ENCODE results near the gene GCGR. TPM values are rescaled to one million over a fixed set of nuclear protein-coding genes. Genes with fewer than 3 reads are reported as not detected.
A peak's percentile ranks its signal among the peaks of the same experiment; 100 is the strongest.

Gene GCGR
- total and polyA plus RNA-seq, 2 donors (not counting 1 experiment from before 2014, with no cell fraction given), result not detected

- no peak overlapping the region for H3K4me3 ChIP-seq (ENCODE audit: control extremely low read depth in 1 of 5, extremely low read depth in 1 of 5, insufficient read depth in 1 of 5, low read depth in 2 of 5, low read length in 4 of 5)
- no peaks in the 10 kb centered on the region for H3K27me3 ChIP-seq (replicated peaks in 1 of 4; ENCODE audit: control extremely low read depth in 1 of 4, control insufficient read depth in 3 of 4, insufficient read depth in 4 of 4, low read length in 3 of 4)
- H3K79me2 ChIP-seq (ENCODE audit: control insufficient read depth, insufficient read depth, low read length), result peaks cover 50% of the 10 kb centered on the region
- no peak for ATAC-seq (ENCODE audit: low read depth)
- H3K4me2 ChIP-seq (replicated peaks; ENCODE audit: low read depth, low read length, poor library complexity, severe bottlenecking), result no peak overlapping the region
- Mint-ChIP-seq H3K4me3 (no peak overlapping the region), H3K27ac (peak overlapping the region; percentile 20), H3K4me1 (peaks cover 9% of the 10 kb centered on the region), H3K27me3 (no peaks in the 10 kb centered on the region), H3K9me3 (ENCODE audit: insufficient read depth) (no peaks in the 10 kb centered on the region)
- WGBS (ENCODE audit: insufficient coverage), result 97% methylated on average over 20 of the region's 29 CpGs
- H3K36me3 ChIP-seq (replicated peaks in 1 of 2; ENCODE audit: control extremely low read depth in 1 of 2, control insufficient read depth in 1 of 2, extremely low read depth in 1 of 2, insufficient read depth in 2 of 2, low read length in 1 of 2), result peaks cover 4 to 50% of the 10 kb centered on the region in 2 experiments
- H3K4me1 ChIP-seq (ENCODE audit: control insufficient read depth in 2 of 2, insufficient read depth in 2 of 2, low read length in 2 of 2), result peaks cover 10 to 14% of the 10 kb centered on the region in 2 donors
- H3K9me3 ChIP-seq (ENCODE audit: control extremely low read depth in 1 of 3, control insufficient read depth in 2 of 3, insufficient read depth in 1 of 3, low read length in 2 of 3), result no peaks in the 10 kb centered on the region
- no peak for DNase-seq
- no peak overlapping the region for H3K27ac ChIP-seq (ENCODE audit: low read length in 2 of 2)
- no peak overlapping the region for H2AFZ ChIP-seq (ENCODE audit: insufficient read depth, low read depth, low read length, poor library complexity, severe bottlenecking)
- H3K9ac ChIP-seq (ENCODE audit: low read length), result no peak overlapping the region
- intact Hi-C loops (cut with micrococcal nuclease), result no loop called here
- peaks cover 57% of the 10 kb centered on the region for H4K20me1 ChIP-seq (ENCODE audit: control insufficient read depth, insufficient read depth, low read length, poor library complexity, severe bottlenecking)
- TF ChIP-seq CTCF (IDR thresholded peaks at IDR 0.05), result no peak
- TF ChIP-seq EZH2 (IDR thresholded peaks at IDR 0.05; ENCODE audit: borderline replicate concordance, insufficient read depth, low read depth, low read length, poor library complexity, severe bottlenecking), result no peak
- POLR2A ChIA-PET, result interaction anchor here (0.5 to 0.7 kb wide), 5 partner anchors 18 to 298 kb away, joined by 3 to 13 read pairs (median 5); partner anchors contain the start of gene LRRC45
- CTCF ChIA-PET, result interaction anchor here (0.7 to 1.8 kb wide), 4 partner anchors 13 to 288 kb away, joined by 3 to 6 read pairs (median 4); no protein-coding TSS in a partner anchor
Measured at GRCh38 chr17:81854974-81855774, 51.2 kb downstream of the GCGR start.

Data from B cell (primary cell).